Thoracic aorta (tissue), 2 donors: ENCODE results near the gene TRPM2. TPM values are rescaled to one million over a fixed set of nuclear protein-coding genes. Genes with fewer than 3 reads are reported as not detected.
"Not testable (repeated sequence)": the region's sequence is repeated elsewhere in the genome, so short reads cannot be mapped to it uniquely, and the experiment has no call there.

Source experiments
- ATAC-seq: fragments of 150-250 bp; one replicate; pipeline ENCODE4 v1.8.0; 2017; ENCODE audit warnings: low read depth; ENCODE audit not compliant: insufficient number of reproducible peaks, low FRiP score
- DNase-seq: peaks from one replicate; pipeline ENCODE4 v3.0.0-alpha.2; 2020; ENCODE audit warnings: low spot score
- H3K27ac ChIP-seq, 2 donors: fragments of 200-600 bp; sonication (generic); 1 replicate in 1 of 2; 2 replicates in 1 of 2; pipeline ENCODE4 v1.5.1; 2016; ENCODE audit warnings: mild to moderate bottlenecking in 2 of 2, moderate library complexity in 2 of 2
- H3K27me3 ChIP-seq: fragments of 200-600 bp; sonication (generic); replicated peaks from 2 replicates; pipeline ENCODE4 v1.6.0; 2016; ENCODE audit warnings: mild to moderate bottlenecking; ENCODE audit not compliant: insufficient read depth
- H3K36me3 ChIP-seq: fragments of 200-600 bp; sonication (generic); one replicate; pipeline ENCODE4 v1.5.1; 2016
- H3K4me1 ChIP-seq, 2 donors: fragments of 200-600 bp; sonication (generic); 1 replicate in 1 of 2; 2 replicates in 1 of 2; pipeline versions ENCODE4 v1.5.1 to v1.6.0; 2016; ENCODE audit warnings: low read depth in 2 of 2, mild to moderate bottlenecking in 1 of 2; ENCODE audit not compliant: control insufficient read depth in 1 of 2
- H3K4me3 ChIP-seq: fragments of 200-600 bp; sonication (generic); 2 replicates; pipeline ENCODE4 v1.5.1; 2016; ENCODE audit warnings: mild to moderate bottlenecking
- H3K9me3 ChIP-seq: fragments of 200-600 bp; sonication (generic); 2 replicates; pipeline ENCODE4 v1.5.1; 2016
- total RNA-seq, 2 donors: library from RNA; depleted of rRNA; stranded (reverse); fragments of >200 nt; gene quantifications; one replicate each; pipeline versions ENCODE4 v1.1.0 to v1.2.3, GENCODE V29; 2016
- TF ChIP-seq, protein P1 (sequence below): fragments of 200-600 bp; sonication (generic); IDR thresholded peaks from one replicate; pipeline ENCODE4 v1.5.1; 2019; ENCODE audit warnings: antibody characterized with exemption

The TRPM2 gene
- total RNA-seq, 2 donors from 2014 or later, result 10.4 to 12.9 TPM

DNA sequence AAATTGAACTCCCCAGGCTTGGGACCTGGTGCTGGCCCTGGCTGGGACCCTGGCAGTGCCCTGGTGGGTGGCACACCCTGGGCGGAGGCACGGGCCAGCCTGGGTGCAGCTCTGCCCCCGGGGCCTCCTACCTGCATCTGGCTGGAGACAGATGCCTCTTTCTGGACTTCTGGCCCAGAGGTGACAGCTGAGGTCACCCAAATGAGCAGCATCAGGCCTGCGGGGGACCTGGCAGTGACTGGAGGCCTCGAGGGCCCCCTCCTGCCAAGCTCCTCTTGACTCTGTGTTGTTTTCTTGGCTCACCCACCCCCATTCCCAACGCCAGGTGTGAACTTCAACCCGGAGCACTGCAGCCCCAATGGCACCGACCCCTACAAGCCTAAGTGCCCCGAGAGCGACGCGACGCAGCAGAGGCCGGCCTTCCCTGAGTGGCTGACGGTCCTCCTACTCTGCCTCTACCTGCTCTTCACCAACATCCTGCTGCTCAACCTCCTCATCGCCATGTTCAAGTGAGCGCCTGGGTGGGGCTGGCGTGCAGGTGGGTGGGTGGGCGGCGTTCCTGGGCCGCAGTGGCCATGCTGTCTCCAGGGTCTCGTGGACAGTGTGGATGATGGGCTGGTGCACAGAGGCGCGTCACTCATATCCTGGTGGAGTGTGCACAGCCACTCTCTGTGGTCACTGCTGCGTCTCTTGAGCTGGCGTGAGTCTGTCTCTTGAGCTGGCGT is 60.3 kb downstream of the TRPM2 start:
- Histone ChIP-seq H3K4me1 (no peaks in the 10 kb centered on the region), H3K27ac (no peak overlapping the region), H3K9me3 (no peaks in the 10 kb centered on the region), H3K36me3 (no peaks in the 10 kb centered on the region), H3K4me3 (no peak overlapping the region), H3K27me3 (no peaks in the 10 kb centered on the region)
- TF ChIP-seq, protein P1, sequence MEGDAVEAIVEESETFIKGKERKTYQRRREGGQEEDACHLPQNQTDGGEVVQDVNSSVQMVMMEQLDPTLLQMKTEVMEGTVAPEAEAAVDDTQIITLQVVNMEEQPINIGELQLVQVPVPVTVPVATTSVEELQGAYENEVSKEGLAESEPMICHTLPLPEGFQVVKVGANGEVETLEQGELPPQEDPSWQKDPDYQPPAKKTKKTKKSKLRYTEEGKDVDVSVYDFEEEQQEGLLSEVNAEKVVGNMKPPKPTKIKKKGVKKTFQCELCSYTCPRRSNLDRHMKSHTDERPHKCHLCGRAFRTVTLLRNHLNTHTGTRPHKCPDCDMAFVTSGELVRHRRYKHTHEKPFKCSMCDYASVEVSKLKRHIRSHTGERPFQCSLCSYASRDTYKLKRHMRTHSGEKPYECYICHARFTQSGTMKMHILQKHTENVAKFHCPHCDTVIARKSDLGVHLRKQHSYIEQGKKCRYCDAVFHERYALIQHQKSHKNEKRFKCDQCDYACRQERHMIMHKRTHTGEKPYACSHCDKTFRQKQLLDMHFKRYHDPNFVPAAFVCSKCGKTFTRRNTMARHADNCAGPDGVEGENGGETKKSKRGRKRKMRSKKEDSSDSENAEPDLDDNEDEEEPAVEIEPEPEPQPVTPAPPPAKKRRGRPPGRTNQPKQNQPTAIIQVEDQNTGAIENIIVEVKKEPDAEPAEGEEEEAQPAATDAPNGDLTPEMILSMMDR, result no peak
- ATAC-seq, result no peak
- DNase-seq, result no peak

DNA sequence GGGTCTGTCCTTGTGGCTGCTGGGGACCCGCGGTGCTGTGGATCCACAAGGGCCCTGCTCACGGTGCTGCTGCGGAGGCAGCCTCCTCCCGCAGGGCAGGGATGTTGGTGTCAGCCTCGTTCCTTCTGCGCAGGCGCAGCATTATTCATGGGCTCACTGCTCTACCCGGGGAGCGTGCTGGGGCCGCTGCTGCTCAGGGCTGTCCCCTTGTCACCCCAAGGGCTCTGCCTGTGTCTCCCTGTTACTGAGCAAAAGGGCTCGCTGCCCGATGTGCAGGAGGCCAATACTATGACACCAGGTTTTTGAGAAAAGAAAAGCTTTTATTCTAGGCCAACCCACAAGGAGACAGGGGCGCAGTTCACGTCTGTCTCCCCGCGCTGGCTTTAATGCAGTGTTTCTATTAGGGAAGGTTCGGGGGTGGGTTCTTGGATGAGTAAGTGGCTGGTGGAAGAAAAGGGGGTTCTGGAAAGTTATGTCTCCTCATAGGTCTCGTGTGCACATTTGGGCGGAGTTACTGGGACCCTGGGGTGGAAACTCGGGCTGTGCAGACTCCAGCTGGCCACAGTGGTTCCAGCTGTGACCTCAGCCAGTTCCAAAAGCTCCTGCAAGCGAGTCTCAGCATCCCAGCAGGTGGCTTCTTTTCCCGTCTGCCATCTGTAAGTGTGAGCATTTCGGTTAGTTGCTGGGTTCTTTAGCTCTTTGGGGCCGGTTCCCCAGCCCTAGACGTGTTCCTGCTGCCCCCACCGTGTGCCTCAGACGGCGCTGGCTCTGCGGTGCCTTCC is 61.1 kb downstream of the TRPM2 start:
- Histone ChIP-seq H3K36me3 (no peaks in the 10 kb centered on the region), H3K27ac (no peak overlapping the region), H3K4me3 (no peak overlapping the region), H3K27me3 (no peaks in the 10 kb centered on the region), H3K9me3 (no peaks in the 10 kb centered on the region), H3K4me1 (no peaks in the 10 kb centered on the region)
- no peak for DNase-seq
- ATAC-seq, result no peak
- TF ChIP-seq, protein P1, result no peak

DNA sequence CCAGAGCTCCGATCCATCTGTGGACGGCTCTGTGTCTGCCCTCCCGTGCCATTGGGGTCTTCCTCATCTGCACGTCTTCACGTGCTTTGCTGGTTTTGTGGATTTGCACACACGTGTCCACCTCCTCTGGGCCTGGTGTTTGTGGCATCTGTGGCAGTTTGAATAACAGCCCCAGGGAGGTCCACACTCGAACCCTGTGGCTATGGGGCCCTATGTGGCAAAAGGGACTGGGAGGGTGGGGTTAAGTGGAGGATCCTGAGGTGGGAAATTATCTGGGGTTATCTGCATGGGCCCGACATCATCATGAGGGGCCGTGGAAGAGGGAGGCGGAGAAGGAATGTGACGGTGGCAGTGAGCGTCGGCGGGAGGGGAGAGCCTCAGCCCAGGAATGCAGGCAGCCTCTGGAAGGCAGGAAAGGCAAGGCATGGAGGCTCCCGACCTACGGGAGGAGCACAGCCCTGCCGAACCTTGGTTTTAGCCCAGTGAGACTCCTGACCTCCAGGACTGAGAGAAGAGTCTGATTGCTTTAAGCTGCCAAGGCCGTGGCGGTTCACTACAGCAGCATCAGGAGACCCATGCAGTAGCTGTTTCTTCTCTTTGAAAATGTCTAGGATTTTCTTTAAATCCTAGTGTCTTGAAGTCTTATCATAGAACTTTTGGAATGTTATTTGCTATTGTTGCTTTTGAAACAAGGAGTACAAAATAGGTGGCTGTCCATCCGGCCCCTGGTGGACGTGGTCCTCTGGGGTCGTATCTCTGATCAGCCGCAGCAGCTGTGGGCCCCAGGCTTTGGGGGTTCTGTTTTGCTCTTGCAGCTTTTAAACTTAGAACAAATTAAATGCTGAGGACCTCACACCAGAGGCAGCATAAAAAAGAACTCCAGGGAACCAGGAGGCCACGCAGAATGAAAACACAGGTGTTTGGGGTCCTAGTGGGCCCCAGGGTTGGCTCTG is 61.9 kb downstream of the TRPM2 start:
- no peak for DNase-seq
- TF ChIP-seq, protein P1, result no peak
- Histone ChIP-seq H3K27me3 (no peaks in the 10 kb centered on the region), H3K4me3 (no peak overlapping the region), H3K9me3 (no peaks in the 10 kb centered on the region), H3K27ac (no peak overlapping the region), H3K36me3 (no peaks in the 10 kb centered on the region), H3K4me1 (no peaks in the 10 kb centered on the region)
- ATAC-seq, result no peak

DNA sequence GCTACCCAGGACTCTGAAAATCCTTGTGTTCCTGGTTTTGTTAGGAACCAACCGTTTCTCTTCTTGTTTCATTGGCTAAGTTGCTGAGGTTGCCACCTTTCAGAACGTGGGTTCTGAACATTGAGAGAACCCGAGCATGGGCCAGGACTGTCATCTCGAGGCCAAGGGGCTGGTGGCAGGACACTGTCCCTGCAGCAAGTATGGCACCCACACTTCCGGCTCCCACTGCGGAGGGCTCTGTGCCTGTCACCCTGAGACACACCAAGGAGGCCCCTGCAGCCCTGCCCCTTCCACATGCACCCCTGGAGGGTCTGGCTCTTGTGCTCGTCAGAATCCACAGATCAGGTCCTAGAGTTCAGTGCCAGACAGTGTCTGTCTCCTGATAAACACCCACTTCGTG is 62.8 kb downstream of the TRPM2 start:
- Histone ChIP-seq H3K27me3 (no peaks in the 10 kb centered on the region), H3K4me3 (no peak overlapping the region), H3K27ac (no peak overlapping the region), H3K4me1 (no peaks in the 10 kb centered on the region), H3K9me3 (no peaks in the 10 kb centered on the region), H3K36me3 (no peaks in the 10 kb centered on the region)
- ATAC-seq, result no peak
- TF ChIP-seq, protein P1, result no peak
- DNase-seq, result no peak

DNA sequence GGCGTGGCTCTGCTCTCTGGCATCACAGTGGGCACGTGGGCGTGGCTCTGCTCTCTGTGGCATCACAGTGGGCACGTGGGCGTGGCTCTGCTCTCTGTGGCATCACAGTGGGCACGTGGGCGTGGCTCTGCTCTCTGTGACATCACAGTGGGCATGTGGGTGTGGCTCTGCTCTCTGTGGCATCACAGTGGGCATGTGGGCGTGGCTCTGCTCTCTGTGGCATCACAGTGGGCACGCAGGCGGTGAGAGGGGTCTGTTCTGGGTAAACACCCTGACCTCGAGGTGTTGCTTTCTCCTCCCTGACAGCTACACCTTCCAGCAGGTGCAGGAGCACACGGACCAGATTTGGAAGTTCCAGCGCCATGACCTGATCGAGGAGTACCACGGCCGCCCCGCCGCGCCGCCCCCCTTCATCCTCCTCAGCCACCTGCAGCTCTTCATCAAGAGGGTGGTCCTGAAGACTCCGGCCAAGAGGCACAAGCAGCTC is 64.2 kb downstream of the TRPM2 start:
- H3K4me1 ChIP-seq, H3K36me3 ChIP-seq, ATAC-seq, H3K27me3 ChIP-seq, DNase-seq, H3K4me3 ChIP-seq, H3K9me3 ChIP-seq, H3K27ac ChIP-seq: not testable (repeated sequence)
